Activated T-cell treated with anti-CD3 and anti-CD28 coated beads, Interleukin-2, amount 50 U/mL, for 72 hours (primary cell): ENCODE results near the gene NLK. TPM values are rescaled to one million over a fixed set of nuclear protein-coding genes. Genes with fewer than 3 reads are reported as not detected.

Experiments used
- ATAC-seq, 2 donors: fragments of 150-1000 bp; cut with Tn5 transposase; replicated peaks in 1 of 2; 2 replicates each; pipeline ENCODE4 v1.10.0; 2021; ENCODE audit warnings: moderate library complexity in 2 of 2, mild to moderate bottlenecking in 1 of 2
- DNase-seq, 2 donors: peaks; one replicate each; pipeline ENCODE4 v3.0.0; 2021 to 2022; ENCODE audit warnings: mixed read lengths in 1 of 2
- H3K27ac Mint-ChIP-seq: one replicate; pipeline ENCODE4 v1.8.0; 2022; ENCODE audit warnings: mild to moderate bottlenecking, moderate library complexity, mixed read lengths
- H3K27me3 Mint-ChIP-seq: one replicate; pipeline ENCODE4 v1.8.0; 2022; ENCODE audit warnings: low read depth, mixed read lengths
- H3K36me3 Mint-ChIP-seq, 2 donors: one replicate each; pipeline ENCODE4 v1.8.0; 2022; ENCODE audit warnings: mixed read lengths in 2 of 2, mild to moderate bottlenecking in 1 of 2; ENCODE audit not compliant: insufficient read depth in 2 of 2
- H3K4me1 Mint-ChIP-seq: one replicate; pipeline ENCODE4 v1.8.0; 2022; ENCODE audit warnings: low read depth, mixed read lengths
- H3K4me3 Mint-ChIP-seq, 2 donors: one replicate each; pipeline ENCODE4 v1.8.0; 2022; ENCODE audit warnings: mild to moderate bottlenecking in 2 of 2, mixed read lengths in 2 of 2, moderate library complexity in 2 of 2
- H3K9me3 Mint-ChIP-seq, 2 donors: one replicate each; pipeline ENCODE4 v1.8.0; 2022; ENCODE audit warnings: mixed read lengths in 2 of 2
- total RNA-seq, 2 donors: library from RNA; stranded (reverse); gene quantifications; one replicate each; pipeline ENCODE4 v1.2.3, GENCODE V29; 2022

Gene NLK
- total RNA-seq, 2 donors from 2014 or later = 10.0 to 11.7 TPM

DNA sequence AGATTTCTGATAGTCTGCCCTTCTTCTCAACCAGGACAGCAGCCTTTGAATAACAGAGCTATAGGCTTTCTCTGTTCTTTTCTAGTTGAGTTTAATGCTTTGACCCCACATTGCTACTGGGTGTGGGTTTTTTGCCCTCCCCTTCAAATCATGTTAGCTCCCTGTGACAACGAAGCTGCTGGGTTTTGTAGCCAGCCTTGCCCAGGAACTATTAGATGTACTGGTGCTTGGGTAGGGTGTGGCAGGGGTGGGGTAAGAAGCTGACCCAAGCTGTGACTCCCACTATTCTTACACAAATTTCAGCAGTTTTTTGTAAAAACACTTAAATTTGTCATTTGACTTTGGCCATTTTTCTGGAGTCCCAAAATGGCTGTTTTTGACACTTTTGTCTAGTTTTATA, 69.7 kb downstream of the NLK start:
- Mint-ChIP-seq H3K4me1 (peaks cover 8% of the 10 kb centered on the region), H3K27me3 (no peaks in the 10 kb centered on the region), H3K9me3 (peaks cover 2% of the 10 kb centered on the region in 2 donors), H3K36me3 (peaks cover 2 to 4% of the 10 kb centered on the region in 2 donors), H3K27ac (no peak overlapping the region), H3K4me3 (no peak overlapping the region)
- DNase-seq = no peak
- ATAC-seq = no peak

DNA sequence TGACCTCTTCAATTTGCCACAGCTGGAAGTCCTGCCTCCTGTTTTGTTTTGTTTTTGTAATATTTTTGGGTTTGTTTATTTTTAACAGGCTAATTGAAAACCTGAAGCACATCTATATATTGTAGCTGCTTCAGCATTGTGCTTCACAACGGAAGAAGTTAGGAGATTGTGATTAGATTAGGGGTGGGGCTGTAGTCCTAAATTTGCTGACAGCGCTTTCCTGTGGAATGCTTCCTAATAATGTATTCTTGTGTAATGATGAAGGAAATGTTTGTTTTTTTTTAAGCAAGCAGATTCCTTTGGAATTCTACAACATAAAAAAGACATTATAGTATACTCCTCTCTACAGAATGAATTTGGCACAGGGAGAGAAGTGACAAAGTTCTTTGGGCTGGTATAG, 70.1 kb downstream of the NLK start:
- ATAC-seq = no peak
- peaks cover 2 to 4% of the 10 kb centered on the region in 2 donors for H3K36me3 Mint-ChIP-seq
- H3K4me1 Mint-ChIP-seq = peaks cover 10% of the 10 kb centered on the region
- H3K27me3 Mint-ChIP-seq = no peaks in the 10 kb centered on the region
- H3K9me3 Mint-ChIP-seq = peaks cover 2% of the 10 kb centered on the region in 2 donors
- DNase-seq = no peak
- no peak overlapping the region for H3K4me3 Mint-ChIP-seq
- no peak overlapping the region for H3K27ac Mint-ChIP-seq

DNA sequence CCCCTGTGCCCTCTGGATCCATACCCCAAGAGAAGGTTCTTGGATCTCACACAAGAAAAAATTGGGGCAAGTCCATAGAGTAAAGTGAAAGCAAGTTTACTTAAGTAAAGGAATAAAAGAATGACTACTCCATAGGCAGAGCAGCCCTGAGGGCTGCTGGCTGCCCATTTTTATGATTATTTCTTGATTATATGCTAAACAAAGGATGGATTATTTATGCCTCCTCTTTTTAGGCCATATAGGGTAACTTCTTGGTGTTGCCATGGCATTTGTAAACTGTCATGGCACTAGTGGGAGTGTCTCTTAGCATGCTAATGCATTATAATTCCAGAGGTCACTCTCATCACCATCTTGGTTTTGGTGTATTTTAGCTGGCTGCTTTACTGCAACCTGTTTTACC, 70.8 kb downstream of the NLK start:
- Mint-ChIP-seq H3K36me3 (peaks cover 2 to 4% of the 10 kb centered on the region in 2 donors), H3K4me1 (peaks cover 17% of the 10 kb centered on the region), H3K27me3 (no peaks in the 10 kb centered on the region), H3K4me3 (no peak overlapping the region), H3K9me3 (peaks cover 2% of the 10 kb centered on the region in 2 donors), H3K27ac (no peak overlapping the region)
- no peak for DNase-seq
- no peak for ATAC-seq

DNA sequence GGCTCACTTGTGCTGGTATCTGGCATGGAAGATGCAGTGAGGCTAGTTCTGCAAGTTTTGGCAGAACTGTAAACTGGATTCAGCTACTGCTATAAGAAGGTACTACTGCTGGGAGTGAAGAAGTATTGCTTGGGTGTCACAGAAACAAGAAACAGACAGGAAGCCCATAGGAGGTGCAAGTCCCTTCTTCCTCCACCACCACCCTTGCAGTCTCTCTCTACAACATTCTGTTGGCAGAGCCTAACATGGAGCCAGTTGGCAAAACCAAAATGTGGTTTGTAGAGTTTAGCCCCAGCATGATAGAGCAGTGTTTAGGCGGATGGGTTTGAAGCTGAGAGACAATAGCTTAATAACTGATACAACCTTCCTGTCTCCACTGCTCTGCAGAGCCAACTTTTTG, 72.6 kb downstream of the NLK start:
- Mint-ChIP-seq H3K4me3 (no peak overlapping the region), H3K27ac (no peak overlapping the region), H3K36me3 (peaks cover 2 to 4% of the 10 kb centered on the region in 2 donors), H3K4me1 (peaks cover 23% of the 10 kb centered on the region), H3K9me3 (peaks cover 2% of the 10 kb centered on the region in 2 donors), H3K27me3 (no peaks in the 10 kb centered on the region)
- ATAC-seq (no peak), DNase-seq (no peak)

DNA sequence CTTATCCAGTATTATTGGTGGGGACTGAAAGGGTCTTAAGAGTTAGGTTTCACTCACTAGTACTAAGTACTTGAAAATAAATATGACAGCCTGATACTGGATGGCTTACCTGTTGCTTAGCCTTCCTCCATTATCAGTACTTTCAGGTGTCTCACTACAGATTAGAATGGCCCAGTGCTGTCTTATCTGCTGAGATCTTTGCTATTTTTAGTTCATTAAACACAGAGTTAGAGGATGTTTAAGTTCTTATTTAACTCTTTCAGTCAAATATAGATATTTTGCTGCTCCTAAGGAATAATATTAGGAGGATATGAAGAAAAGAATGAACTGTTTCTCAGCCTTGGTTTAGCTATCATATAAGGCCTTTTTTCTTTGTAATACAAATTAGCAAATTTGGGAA, 74.8 kb downstream of the NLK start:
- ATAC-seq (no peak), DNase-seq (no peak)
- H3K27me3 Mint-ChIP-seq = no peaks in the 10 kb centered on the region
- H3K4me1 Mint-ChIP-seq = peaks cover 23% of the 10 kb centered on the region
- H3K9me3 Mint-ChIP-seq = no peaks in the 10 kb centered on the region
- no peak overlapping the region for H3K4me3 Mint-ChIP-seq
- no peak overlapping the region for H3K27ac Mint-ChIP-seq
- H3K36me3 Mint-ChIP-seq = no peaks in the 10 kb centered on the region

DNA sequence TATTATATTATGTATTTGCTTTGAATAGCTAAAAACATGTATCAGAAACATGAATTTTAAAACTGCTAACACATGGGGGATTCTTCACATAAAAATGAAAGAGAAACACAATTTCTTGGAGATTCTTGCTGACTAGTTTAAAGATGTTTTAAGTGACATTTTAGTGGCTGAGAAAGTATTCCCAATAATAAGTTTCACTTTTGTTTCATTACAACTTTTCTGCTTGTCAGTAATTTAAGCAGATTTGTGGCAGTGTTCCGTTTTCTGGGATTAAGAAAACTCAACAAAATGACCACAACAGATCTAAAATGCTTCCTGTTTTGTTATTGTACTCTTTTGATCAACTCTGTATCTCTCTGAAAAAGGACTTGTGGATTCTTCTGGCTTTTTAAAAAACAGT, 75.9 kb downstream of the NLK start:
- peak overlapping the region; percentile 41 to 79 for H3K4me3 Mint-ChIP-seq
- H3K4me1 Mint-ChIP-seq = peaks cover 23% of the 10 kb centered on the region
- ATAC-seq (no peak), DNase-seq (no peak)
- no peaks in the 10 kb centered on the region for H3K36me3 Mint-ChIP-seq
- peak overlapping the region; percentile 94 for H3K27ac Mint-ChIP-seq
- no peaks in the 10 kb centered on the region for H3K27me3 Mint-ChIP-seq
- H3K9me3 Mint-ChIP-seq = no peaks in the 10 kb centered on the region

DNA sequence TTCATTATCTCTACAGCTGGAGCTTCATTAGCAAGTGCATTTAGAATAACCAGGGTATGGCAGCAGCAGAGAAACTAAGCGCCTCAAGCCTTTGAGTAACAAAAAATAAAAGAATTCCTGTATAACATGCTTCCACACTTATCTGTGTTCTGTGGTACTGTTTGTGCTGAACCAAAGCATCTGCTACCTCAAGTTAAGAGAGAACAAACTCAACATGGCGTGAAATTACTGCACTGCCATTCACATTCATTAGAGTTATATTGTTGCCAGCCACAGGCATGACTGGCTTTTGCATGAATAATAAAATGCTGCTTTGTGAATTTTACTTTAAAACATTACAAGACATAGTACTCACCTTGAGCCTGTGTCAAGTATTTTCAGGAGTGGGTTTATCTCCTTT, 76.6 kb downstream of the NLK start:
- H3K4me3 Mint-ChIP-seq = peak overlapping the region in 1 of 2 donors; percentile 79
- peak overlapping the region; percentile 94 for H3K27ac Mint-ChIP-seq

DNA sequence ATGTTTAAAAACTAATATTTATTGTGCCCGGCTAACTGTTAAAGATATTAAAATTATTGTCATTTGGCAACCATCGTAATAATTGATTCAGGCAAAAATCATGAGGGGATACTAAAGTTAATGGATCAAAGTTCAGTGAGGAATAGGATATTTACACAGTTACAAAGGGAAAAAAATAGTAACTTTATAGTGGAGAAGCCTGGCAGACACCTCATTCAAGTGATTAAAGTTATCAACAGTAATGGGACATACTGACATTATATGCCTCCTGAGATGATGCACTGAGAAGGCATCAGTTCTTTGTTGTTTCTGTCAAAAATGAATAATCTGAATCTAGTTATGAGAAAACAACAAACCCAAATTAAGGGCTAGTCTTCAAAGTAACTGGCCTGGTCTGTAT, 77.1 kb downstream of the NLK start:
- Mint-ChIP-seq H3K4me1 (peaks cover 23% of the 10 kb centered on the region), H3K4me3 (no peak overlapping the region), H3K27me3 (no peaks in the 10 kb centered on the region), H3K36me3 (no peaks in the 10 kb centered on the region), H3K27ac (peak overlapping the region; percentile 69), H3K9me3 (no peaks in the 10 kb centered on the region)
- ATAC-seq (no peak), DNase-seq (no peak)

More for the DNA sequence above, 76.6 kb downstream of the NLK start:
- Mint-ChIP-seq H3K4me1 (peaks cover 23% of the 10 kb centered on the region), H3K9me3 (no peaks in the 10 kb centered on the region), H3K27me3 (no peaks in the 10 kb centered on the region), H3K36me3 (no peaks in the 10 kb centered on the region)
- no peak for DNase-seq
- no peak for ATAC-seq

DNA sequence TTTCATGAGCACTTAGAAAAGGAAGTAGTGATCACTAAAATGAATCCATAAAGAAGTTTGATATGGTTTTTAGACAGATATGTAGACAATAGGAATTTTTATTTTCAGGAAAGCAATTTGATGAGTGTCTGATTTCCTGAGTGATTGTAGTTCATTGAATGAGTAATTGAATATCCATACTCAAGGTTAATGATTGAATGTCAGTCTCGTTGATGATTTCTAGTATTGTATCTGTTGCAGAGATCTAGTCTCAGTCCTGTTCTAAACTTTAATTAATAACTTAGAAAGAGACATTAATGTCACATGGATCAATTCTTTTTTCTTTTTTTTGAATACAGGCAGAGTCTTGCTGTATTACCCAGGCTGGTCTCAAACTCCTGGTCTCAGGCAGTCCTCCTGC, 78.3 kb downstream of the NLK start:
- Mint-ChIP-seq H3K27ac (no peak overlapping the region), H3K4me3 (no peak overlapping the region), H3K9me3 (no peaks in the 10 kb centered on the region), H3K27me3 (no peaks in the 10 kb centered on the region), H3K36me3 (no peaks in the 10 kb centered on the region), H3K4me1 (peaks cover 19% of the 10 kb centered on the region)
- ATAC-seq (no peak), DNase-seq (no peak)

DNA sequence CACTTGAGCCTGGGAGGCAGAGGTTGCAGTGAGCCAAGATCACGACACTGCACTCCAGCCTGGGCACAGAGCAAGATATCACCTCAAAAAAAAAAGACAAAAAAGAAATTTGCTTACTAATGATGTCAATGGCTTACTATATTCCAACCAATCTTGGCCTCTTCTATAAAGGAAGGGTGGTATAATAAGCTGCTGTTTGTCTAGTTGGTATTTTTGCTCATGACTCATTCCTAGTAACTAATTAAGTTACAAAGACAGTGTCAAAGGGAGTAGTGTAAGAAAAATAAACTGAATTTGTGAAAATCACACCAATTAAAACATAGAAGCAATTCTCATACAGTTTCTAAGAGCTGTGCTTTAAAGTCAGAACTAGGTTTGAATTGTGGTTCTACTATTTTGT, 82.5 kb downstream of the NLK start:
- no peaks in the 10 kb centered on the region for H3K9me3 Mint-ChIP-seq
- no peaks in the 10 kb centered on the region for H3K36me3 Mint-ChIP-seq
- DNase-seq (no peak), ATAC-seq (no peak)
- H3K27ac Mint-ChIP-seq = no peak overlapping the region
- no peaks in the 10 kb centered on the region for H3K4me1 Mint-ChIP-seq
- no peaks in the 10 kb centered on the region for H3K27me3 Mint-ChIP-seq
- H3K4me3 Mint-ChIP-seq = no peak overlapping the region

DNA sequence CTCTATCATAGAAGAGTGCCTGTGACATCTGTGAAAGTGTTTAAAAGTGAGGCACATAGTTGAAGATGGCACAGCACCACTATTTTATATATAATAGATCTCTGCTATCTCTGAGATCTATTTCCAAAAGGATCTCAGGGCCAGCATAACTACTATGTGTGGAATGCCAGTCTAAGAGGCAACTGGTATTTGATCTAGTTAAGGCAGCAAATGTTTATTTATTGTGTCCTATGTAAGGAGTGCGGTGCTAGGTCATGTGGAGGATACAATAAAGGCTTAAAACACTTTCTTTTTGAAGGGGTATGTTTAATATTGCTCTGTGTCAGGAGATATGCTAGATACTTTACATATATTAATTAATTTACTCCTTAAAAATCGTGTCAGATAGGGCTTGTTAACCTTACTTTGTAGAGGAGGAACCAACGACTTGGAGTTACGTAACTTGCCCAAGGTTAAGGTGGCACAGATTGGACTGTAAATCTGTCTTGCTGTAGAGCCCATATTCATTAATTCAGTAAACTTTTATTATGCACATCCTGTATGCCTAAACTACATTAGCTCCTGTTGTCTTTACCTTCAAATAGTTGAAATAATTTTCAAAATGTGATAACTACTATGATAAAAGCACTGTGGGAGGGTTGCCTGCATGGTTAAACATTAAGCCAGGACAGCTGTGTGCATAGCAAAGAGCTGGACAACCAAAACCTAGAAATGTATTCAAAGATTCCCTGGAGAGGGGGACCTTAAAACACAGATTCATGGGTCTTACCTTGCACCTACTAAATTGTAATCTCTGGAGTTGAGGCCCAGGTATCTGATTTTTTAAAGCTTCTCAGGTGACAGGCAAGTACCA, 83.3 kb downstream of the NLK start:
- Mint-ChIP-seq H3K27ac (no peak overlapping the region), H3K4me1 (no peaks in the 10 kb centered on the region), H3K36me3 (no peaks in the 10 kb centered on the region), H3K9me3 (no peaks in the 10 kb centered on the region), H3K4me3 (no peak overlapping the region), H3K27me3 (no peaks in the 10 kb centered on the region)
- ATAC-seq (no peak), DNase-seq (no peak)

DNA sequence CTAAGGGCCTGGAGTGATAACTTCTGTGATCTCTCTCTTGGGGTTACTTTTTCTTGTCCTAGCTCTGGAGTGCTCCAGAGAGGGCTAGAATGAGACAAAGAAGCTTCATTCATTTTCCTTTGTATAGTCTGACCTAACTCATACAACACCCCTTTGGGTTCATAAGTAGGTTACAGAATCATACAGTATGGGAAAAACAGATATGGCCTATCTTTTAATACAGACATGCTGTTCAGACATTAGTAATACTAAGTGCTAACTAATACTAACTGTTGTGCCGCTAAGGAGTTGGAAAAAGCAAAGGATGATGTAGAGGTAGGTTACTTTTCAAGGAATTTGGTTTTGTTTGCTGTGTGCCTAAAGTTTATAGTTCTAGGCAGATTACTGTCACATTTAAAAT, 84.7 kb downstream of the NLK start:
- ATAC-seq = no peak
- Mint-ChIP-seq H3K36me3 (no peaks in the 10 kb centered on the region), H3K27me3 (no peaks in the 10 kb centered on the region), H3K9me3 (no peaks in the 10 kb centered on the region), H3K4me1 (no peaks in the 10 kb centered on the region), H3K4me3 (no peak overlapping the region), H3K27ac (no peak overlapping the region)
- no peak for DNase-seq

DNA sequence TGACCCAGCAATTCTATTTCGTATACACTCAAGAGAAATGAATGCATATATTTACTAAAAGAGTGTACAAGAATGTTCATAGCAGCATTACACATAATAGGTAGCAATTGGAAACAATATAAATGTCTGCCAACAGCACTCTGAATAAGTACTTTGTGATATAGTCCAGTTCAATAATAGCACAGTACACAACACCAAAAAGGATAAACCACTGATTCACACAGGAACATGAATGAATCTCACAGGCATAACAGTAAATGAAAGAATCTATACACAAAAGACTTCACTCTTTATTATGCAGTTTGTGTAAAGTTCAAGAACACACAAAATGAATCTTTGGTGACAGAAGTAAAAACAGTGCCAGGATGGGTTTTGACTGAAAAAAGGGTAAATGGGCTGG, 86.3 kb downstream of the NLK start:
- H3K27ac Mint-ChIP-seq = no peak overlapping the region
- H3K36me3 Mint-ChIP-seq = no peaks in the 10 kb centered on the region
- H3K4me1 Mint-ChIP-seq = peaks cover 9% of the 10 kb centered on the region
- DNase-seq (no peak), ATAC-seq (no peak)
- no peak overlapping the region for H3K4me3 Mint-ChIP-seq
- no peaks in the 10 kb centered on the region for H3K9me3 Mint-ChIP-seq
- H3K27me3 Mint-ChIP-seq = no peaks in the 10 kb centered on the region

DNA sequence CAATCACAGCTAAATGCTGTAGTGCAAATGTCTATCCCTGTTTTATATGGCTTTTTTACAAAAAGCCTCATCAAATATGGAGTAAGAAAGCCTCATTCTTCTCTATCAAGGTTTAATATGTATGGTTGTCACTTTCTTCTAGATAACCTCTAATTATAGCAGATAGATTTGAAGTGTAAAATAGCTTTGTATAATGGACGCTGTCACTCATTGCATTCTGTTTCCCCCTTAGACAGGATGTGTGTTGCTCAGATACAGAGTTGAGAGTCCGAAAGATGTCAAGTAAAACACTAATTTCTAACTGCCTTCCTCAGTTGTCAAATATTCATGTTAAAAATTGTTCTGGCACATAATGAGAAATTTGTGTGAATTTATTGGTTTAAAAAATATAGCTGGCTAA, 88.0 kb downstream of the NLK start:
- Mint-ChIP-seq H3K27ac (no peak overlapping the region), H3K36me3 (no peaks in the 10 kb centered on the region), H3K27me3 (no peaks in the 10 kb centered on the region), H3K9me3 (no peaks in the 10 kb centered on the region), H3K4me1 (peaks cover 9% of the 10 kb centered on the region), H3K4me3 (no peak overlapping the region)
- DNase-seq (no peak), ATAC-seq (no peak)
